Neural progenitor cell (in vitro differentiated cells): ENCODE results near the gene MYO10. TPM values are rescaled to one million over a fixed set of nuclear protein-coding genes. Genes with fewer than 3 reads are reported as not detected.

ENCODE experiments used
- DNase-seq: peaks from one replicate; pipeline ENCODE4 v3.0.0-alpha.2; 2016; ENCODE audit warnings: low spot score
- H2AFZ ChIP-seq: fragments of 200-600 bp; sonication (generic); replicated peaks from 2 replicates; pipeline ENCODE4 v1.6.1; 2016; ENCODE audit warnings: antibody characterized with exemption
- H3F3A ChIP-seq: fragments of 200-600 bp; sonication (generic); 2 replicates; pipeline ENCODE4 v1.6.1; 2016; ENCODE audit warnings: antibody characterized with exemption, low read depth
- H3K27ac ChIP-seq: fragments of 200-600 bp; sonication (generic); 2 replicates; pipeline ENCODE4 v1.5.1; 2016; ENCODE audit warnings: mild to moderate bottlenecking
- H3K27me3 ChIP-seq: fragments of 200-600 bp; sonication (generic); 2 replicates; pipeline ENCODE4 v1.6.1; 2016; ENCODE audit warnings: mild to moderate bottlenecking, moderate library complexity
- H3K36me3 ChIP-seq: fragments of 200-600 bp; sonication (generic); 2 replicates; pipeline ENCODE4 v1.5.1; 2016
- H3K4me1 ChIP-seq: fragments of 200-600 bp; sonication (generic); 2 replicates; pipeline ENCODE4 v1.6.1; 2016; ENCODE audit warnings: mixed run types
- H3K4me2 ChIP-seq: fragments of 200-600 bp; sonication (generic); 2 replicates; pipeline ENCODE4 v1.6.1; 2016
- H3K4me3 ChIP-seq: fragments of 200-600 bp; sonication (generic); 2 replicates; pipeline ENCODE4 v1.5.1; 2016
- H3K79me2 ChIP-seq: fragments of 200-600 bp; sonication (generic); 2 replicates; pipeline ENCODE4 v1.6.1; 2016; ENCODE audit warnings: low read depth
- H3K9ac ChIP-seq: fragments of 200-600 bp; sonication (generic); 2 replicates; pipeline ENCODE4 v1.6.1; 2016
- H3K9me3 ChIP-seq: fragments of 200-600 bp; sonication (generic); 2 replicates; pipeline ENCODE4 v1.5.1; 2016; ENCODE audit warnings: low read depth
- H4K20me1 ChIP-seq: fragments of 200-600 bp; sonication (generic); 2 replicates; pipeline ENCODE4 v1.6.1; 2016; ENCODE audit warnings: low read depth
- H3K27ac Mint-ChIP-seq: 3 replicates; pipeline ENCODE4 v1.8.0; 2021; ENCODE audit warnings: mixed read lengths
- H3K27me3 Mint-ChIP-seq: 2 replicates; pipeline ENCODE4 v1.8.0; 2022; ENCODE audit warnings: low read depth, mild to moderate bottlenecking, inconsistent platforms, moderate library complexity, mixed read lengths; ENCODE audit not compliant: insufficient read depth
- H3K36me3 Mint-ChIP-seq: 3 replicates; pipeline ENCODE4 v1.8.0; 2021; ENCODE audit warnings: mixed read lengths
- H3K4me1 Mint-ChIP-seq: 3 replicates; pipeline ENCODE4 v1.8.0; 2021; ENCODE audit warnings: mixed read lengths
- H3K4me3 Mint-ChIP-seq: 3 replicates; pipeline ENCODE4 v1.8.0; 2021; ENCODE audit warnings: mild to moderate bottlenecking, moderate library complexity, mixed read lengths
- H3K9me3 Mint-ChIP-seq: 3 replicates; pipeline ENCODE4 v1.8.0; 2020; ENCODE audit warnings: mixed read lengths
- CTCF ChIP-seq: fragments of 200-600 bp; sonication (generic); IDR thresholded peaks from 2 replicates; pipeline ENCODE4 v1.5.1; 2017; ENCODE audit warnings: antibody characterized with exemption, mild to moderate bottlenecking
- EZH2 ChIP-seq: fragments of 200-600 bp; sonication (generic); IDR thresholded peaks from 2 replicates; pipeline ENCODE4 v1.6.1; 2017; ENCODE audit warnings: antibody characterized with exemption, mild to moderate bottlenecking, moderate library complexity
- EZH2phosphoT487 ChIP-seq: fragments of 200-600 bp; sonication (generic); IDR thresholded peaks from 2 replicates; pipeline ENCODE4 v1.6.1; 2017; ENCODE audit warnings: antibody characterized with exemption
- total RNA-seq: library from RNA; depleted of rRNA; stranded (reverse); fragments of >200 nt; gene quantifications from 2 replicates; pipeline ENCODE4 v1.2.3, GENCODE V29; 2015; ENCODE audit warnings: low replicate concordance

Gene MYO10
- total RNA-seq, 1 donor from 2014 or later: 39.1 TPM

- Histone ChIP-seq H4K20me1 (no peaks in the 10 kb centered on the region), H3F3A (peaks cover 40% of the 10 kb centered on the region), H3K27ac (peak overlapping the region; percentile 80), H3K79me2 (peaks cover 100% of the 10 kb centered on the region), H3K9ac (no peak overlapping the region), H3K27me3 (no peaks in the 10 kb centered on the region), H3K4me2 (peak overlapping the region; percentile 22), H3K9me3 (peaks cover 9% of the 10 kb centered on the region), H3K4me1 (peaks cover 30% of the 10 kb centered on the region), H3K36me3 (peaks cover 3% of the 10 kb centered on the region), H2AFZ (no peak overlapping the region), H3K4me3 (no peak overlapping the region)
- TF ChIP-seq CTCF (no peak), EZH2phosphoT487 (no peak), EZH2 (no peak)
- H3K9me3 Mint-ChIP-seq: peaks cover 24% of the 10 kb centered on the region
- H3K4me1 Mint-ChIP-seq: peaks cover 50% of the 10 kb centered on the region
- H3K4me3 Mint-ChIP-seq: peak overlapping the region; percentile 18
- H3K27me3 Mint-ChIP-seq: no peaks in the 10 kb centered on the region
- no peak for DNase-seq
- peak overlapping the region; percentile 40 for H3K27ac Mint-ChIP-seq
- peaks cover 44% of the 10 kb centered on the region for H3K36me3 Mint-ChIP-seq
These were observed 208.2 kb downstream of the MYO10 start for GRCh38 chr5:16727755-16728325.

GRCh38 chr5:16726538-16726946 lies 209.5 kb downstream of the MYO10 start:
- Mint-ChIP-seq H3K27me3 (no peaks in the 10 kb centered on the region), H3K9me3 (peaks cover 26% of the 10 kb centered on the region), H3K4me1 (peaks cover 49% of the 10 kb centered on the region), H3K36me3 (peaks cover 44% of the 10 kb centered on the region), H3K27ac (no peak overlapping the region), H3K4me3 (no peak overlapping the region)
- Histone ChIP-seq H3K27me3 (no peaks in the 10 kb centered on the region), H3K9me3 (peaks cover 9% of the 10 kb centered on the region), H3K9ac (no peak overlapping the region), H3K4me1 (peaks cover 32% of the 10 kb centered on the region), H3K4me2 (peak overlapping the region; percentile 8), H2AFZ (no peak overlapping the region), H4K20me1 (no peaks in the 10 kb centered on the region), H3F3A (peaks cover 49% of the 10 kb centered on the region), H3K4me3 (no peak overlapping the region), H3K79me2 (peaks cover 98% of the 10 kb centered on the region), H3K36me3 (peaks cover 3% of the 10 kb centered on the region), H3K27ac (peak overlapping the region; percentile 80)
- no peak for DNase-seq
- no peak for TF ChIP-seq EZH2phosphoT487

GRCh38 chr5:16725575-16725974 lies 210.5 kb downstream of the MYO10 start:
- Histone ChIP-seq H3K4me2 (no peak overlapping the region), H2AFZ (no peak overlapping the region), H3K79me2 (peaks cover 92% of the 10 kb centered on the region), H3F3A (peaks cover 58% of the 10 kb centered on the region), H3K4me3 (no peak overlapping the region), H4K20me1 (no peaks in the 10 kb centered on the region), H3K27ac (no peak overlapping the region), H3K9me3 (peaks cover 9% of the 10 kb centered on the region), H3K36me3 (peaks cover 3% of the 10 kb centered on the region), H3K9ac (no peak overlapping the region), H3K27me3 (no peaks in the 10 kb centered on the region), H3K4me1 (peaks cover 42% of the 10 kb centered on the region)
- TF ChIP-seq EZH2phosphoT487 (no peak), CTCF (no peak), EZH2 (no peak)
- Mint-ChIP-seq H3K4me1 (peaks cover 53% of the 10 kb centered on the region), H3K27ac (no peak overlapping the region), H3K9me3 (peaks cover 26% of the 10 kb centered on the region), H3K4me3 (no peak overlapping the region), H3K36me3 (peaks cover 42% of the 10 kb centered on the region), H3K27me3 (no peaks in the 10 kb centered on the region)
- no peak for DNase-seq

GRCh38 chr5:16723821-16724220 lies 212.3 kb downstream of the MYO10 start:
- Histone ChIP-seq H3K36me3 (peaks cover 3% of the 10 kb centered on the region), H3K9ac (no peak overlapping the region), H3K27me3 (no peaks in the 10 kb centered on the region), H3K4me3 (no peak overlapping the region), H3K4me1 (peaks cover 52% of the 10 kb centered on the region), H2AFZ (no peak overlapping the region), H3K9me3 (peaks cover 9% of the 10 kb centered on the region), H3K4me2 (no peak overlapping the region), H3K79me2 (peaks cover 92% of the 10 kb centered on the region), H3K27ac (no peak overlapping the region), H3F3A (peaks cover 70% of the 10 kb centered on the region), H4K20me1 (no peaks in the 10 kb centered on the region)
- no peak for TF ChIP-seq CTCF
- no peak for TF ChIP-seq EZH2
- no peak for TF ChIP-seq EZH2phosphoT487
- Mint-ChIP-seq H3K36me3 (peaks cover 41% of the 10 kb centered on the region), H3K9me3 (peaks cover 26% of the 10 kb centered on the region), H3K4me1 (peaks cover 52% of the 10 kb centered on the region), H3K27ac (no peak overlapping the region), H3K27me3 (peaks cover 2% of the 10 kb centered on the region), H3K4me3 (no peak overlapping the region)
- DNase-seq: no peak
